GM04503 (cell line): ENCODE measurements around the gene WDR27.
"Not testable (repeated sequence)": the region's sequence is repeated elsewhere in the genome, so short reads cannot be mapped to it uniquely, and the experiment has no call there.

ENCODE experiments used
- DNase-seq: peaks from one replicate; pipeline ENCODE4 v3.0.0-alpha.2; 2012; ENCODE audit warnings: low read depth

Gene WDR27

GRCh38 chr6:169601129-169601528 lies 100.7 kb downstream of the WDR27 start:
- not testable (repeated sequence) for DNase-seq

GRCh38 chr6:169592558-169592957 lies 109.3 kb downstream of the WDR27 start:
- DNase-seq: peak; percentile 30

GRCh38 chr6:169591616-169592015 lies 110.2 kb downstream of the WDR27 start:
- DNase-seq: no peak

- DNase-seq: no peak
Measured at GRCh38 chr6:169590376-169590939, 111.4 kb downstream of the WDR27 start.

- peak; percentile 39 for DNase-seq
Measured at GRCh38 chr6:169589699-169590257, 112.1 kb downstream of the WDR27 start.

- DNase-seq: no peak
Measured at GRCh38 chr6:169589293-169589692, 112.5 kb downstream of the WDR27 start.

- DNase-seq: no peak
Measured at GRCh38 chr6:169587975-169588374, 113.9 kb downstream of the WDR27 start.

GRCh38 chr6:169583886-169584541 lies 117.8 kb downstream of the WDR27 start:
- no peak for DNase-seq

GRCh38 chr6:169579407-169580111 lies 122.3 kb downstream of the WDR27 start:
- no peak for DNase-seq

- no peak for DNase-seq
Measured at GRCh38 chr6:169577974-169578373, 123.9 kb downstream of the WDR27 start.

- no peak for DNase-seq
Measured at GRCh38 chr6:169577236-169577635, 124.6 kb downstream of the WDR27 start.

GRCh38 chr6:169575821-169576220 lies 126.0 kb downstream of the WDR27 start:
- DNase-seq: no peak

GRCh38 chr6:169575365-169575764 lies 126.5 kb downstream of the WDR27 start:
- no peak for DNase-seq

- DNase-seq: no peak
Measured at GRCh38 chr6:169574420-169574819, 127.4 kb downstream of the WDR27 start.

- DNase-seq: no peak
Measured at GRCh38 chr6:169573883-169574282, 127.9 kb downstream of the WDR27 start.

GRCh38 chr6:169571123-169571962 lies 130.5 kb downstream of the WDR27 start:
- no peak for DNase-seq

- DNase-seq: no peak
Measured at GRCh38 chr6:169568314-169569087, 133.3 kb downstream of the WDR27 start.

GRCh38 chr6:169567819-169568218 lies 134.0 kb downstream of the WDR27 start:
- DNase-seq: no peak

GRCh38 chr6:169566961-169567750 lies 134.7 kb downstream of the WDR27 start:
- no peak for DNase-seq

GRCh38 chr6:169566319-169566718 lies 135.5 kb downstream of the WDR27 start:
- DNase-seq: no peak
